Stimulated activated CD4-positive, alpha-beta T cell treated with anti-CD3 and anti-CD28 coated beads, Interleukin-12 subunit alpha, Interleukin-12 subunit beta, amount 100 ng/mL, for 4 hours (primary cell): ENCODE results near the gene CELA2A.

Source experiments
- DNase-seq: peaks from one replicate; pipeline ENCODE4 v3.0.0-alpha.2; 2020

CELA2A gene

GRCh38 chr1:15456313-15456954 lies at the start of gene CELA2A:
Gene CELA2A (plus strand): TSS chr1:15456732. CDS start chr1:15456754, 22 bp downstream.
- no peak for DNase-seq

- DNase-seq: no peak
These were observed 49.0 kb upstream of the CELA2A start for GRCh38 chr1:15407580-15407979.

GRCh38 chr1:15408890-15409387 lies 47.6 kb upstream of the CELA2A start:
- no peak for DNase-seq

GRCh38 chr1:15409388-15410222 lies 46.9 kb upstream of the CELA2A start, which contains the start of gene EFHD2:
Gene EFHD2 (plus strand): TSS chr1:15409888. CDS start chr1:15409972, 84 bp downstream.
- DNase-seq: peak; percentile 86

GRCh38 chr1:15410223-15410883 lies 46.2 kb upstream of the CELA2A start:
- DNase-seq: peak; percentile 23

- DNase-seq: no peak
These were observed 45.7 kb upstream of the CELA2A start for GRCh38 chr1:15410884-15411245.

GRCh38 chr1:15411593-15412137 lies 44.9 kb upstream of the CELA2A start:
- DNase-seq: no peak

GRCh38 chr1:15412175-15412800 lies 44.2 kb upstream of the CELA2A start:
- DNase-seq: no peak

- no peak for DNase-seq
These were observed 43.7 kb upstream of the CELA2A start for GRCh38 chr1:15412843-15413242.

GRCh38 chr1:15413563-15414444 lies 42.7 kb upstream of the CELA2A start:
- DNase-seq: no peak

- no peak for DNase-seq
These were observed 42.0 kb upstream of the CELA2A start for GRCh38 chr1:15414445-15414983.

GRCh38 chr1:15417059-15417934 lies 39.2 kb upstream of the CELA2A start:
- DNase-seq: peak; percentile 31

- DNase-seq: no peak
These were observed 37.6 kb upstream of the CELA2A start for GRCh38 chr1:15418806-15419515.

- no peak for DNase-seq
These were observed 35.6 kb upstream of the CELA2A start for GRCh38 chr1:15420853-15421465.

GRCh38 chr1:15422871-15423270 lies 33.7 kb upstream of the CELA2A start:
- DNase-seq: no peak

- DNase-seq: no peak
These were observed 33.0 kb upstream of the CELA2A start for GRCh38 chr1:15423355-15424077.

- no peak for DNase-seq
These were observed 32.3 kb upstream of the CELA2A start for GRCh38 chr1:15424146-15424667.

- no peak for DNase-seq
These were observed 31.6 kb upstream of the CELA2A start for GRCh38 chr1:15424981-15425380.
